SU-DHL-6 (cell line): ENCODE results near the gene ZNF775.

Experiments used
- EZH2phosphoT487 ChIP-seq: fragments of 200-600 bp; sonication (generic), shearing (Covaris generic); conservative IDR thresholded peaks from 2 replicates; pipeline ENCODE4 v1.6.1; 2018; ENCODE audit warnings: mild to moderate bottlenecking, antibody characterized with exemption, low read length, moderate library complexity, mixed read lengths
- TF ChIP-seq, protein P1 (sequence below): fragments of 200-600 bp; sonication (generic); IDR thresholded peaks from one replicate; pipeline ENCODE4 v1.5.1; 2017; ENCODE audit warnings: antibody characterized with exemption, mild to moderate bottlenecking, low read length, moderate library complexity; ENCODE audit not compliant: insufficient read depth, poor library complexity, severe bottlenecking

DNA sequence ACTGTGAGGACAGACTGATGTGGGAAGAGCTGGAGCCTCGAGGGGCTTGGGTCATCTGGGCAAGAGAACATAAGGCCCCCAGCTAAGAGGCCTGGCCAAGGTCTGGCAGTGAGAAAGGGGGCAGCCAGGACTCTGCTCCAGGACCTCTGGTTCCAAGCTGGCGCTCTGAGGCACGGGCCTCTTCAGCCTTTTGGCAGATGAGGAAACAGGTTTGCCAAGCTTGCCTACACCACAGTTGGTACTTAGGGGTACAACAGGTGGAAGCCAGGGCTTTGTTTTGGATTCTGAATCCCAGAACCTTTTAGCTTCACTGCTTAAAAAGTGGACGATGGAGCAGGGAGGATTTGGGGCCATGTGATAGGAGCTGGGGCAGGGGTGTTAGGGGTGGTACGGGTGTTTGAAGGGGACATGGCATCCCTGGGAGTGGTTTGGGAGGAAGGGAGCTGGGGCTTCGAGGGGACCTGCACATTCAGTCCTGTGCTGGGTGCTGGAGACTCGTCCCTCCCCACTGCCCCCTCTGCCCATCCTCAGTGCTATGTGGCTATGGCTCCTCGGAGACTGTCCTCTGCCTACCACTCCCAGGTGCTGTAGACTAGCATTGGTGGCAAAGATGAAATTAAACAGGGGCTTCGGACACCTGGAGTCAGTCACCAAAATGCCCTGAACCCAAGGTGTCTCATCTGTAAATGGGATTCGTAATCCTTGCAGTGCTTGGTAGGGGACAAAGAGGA is 30.3 kb downstream of the ZNF775 start:
- TF ChIP-seq, protein P1, sequence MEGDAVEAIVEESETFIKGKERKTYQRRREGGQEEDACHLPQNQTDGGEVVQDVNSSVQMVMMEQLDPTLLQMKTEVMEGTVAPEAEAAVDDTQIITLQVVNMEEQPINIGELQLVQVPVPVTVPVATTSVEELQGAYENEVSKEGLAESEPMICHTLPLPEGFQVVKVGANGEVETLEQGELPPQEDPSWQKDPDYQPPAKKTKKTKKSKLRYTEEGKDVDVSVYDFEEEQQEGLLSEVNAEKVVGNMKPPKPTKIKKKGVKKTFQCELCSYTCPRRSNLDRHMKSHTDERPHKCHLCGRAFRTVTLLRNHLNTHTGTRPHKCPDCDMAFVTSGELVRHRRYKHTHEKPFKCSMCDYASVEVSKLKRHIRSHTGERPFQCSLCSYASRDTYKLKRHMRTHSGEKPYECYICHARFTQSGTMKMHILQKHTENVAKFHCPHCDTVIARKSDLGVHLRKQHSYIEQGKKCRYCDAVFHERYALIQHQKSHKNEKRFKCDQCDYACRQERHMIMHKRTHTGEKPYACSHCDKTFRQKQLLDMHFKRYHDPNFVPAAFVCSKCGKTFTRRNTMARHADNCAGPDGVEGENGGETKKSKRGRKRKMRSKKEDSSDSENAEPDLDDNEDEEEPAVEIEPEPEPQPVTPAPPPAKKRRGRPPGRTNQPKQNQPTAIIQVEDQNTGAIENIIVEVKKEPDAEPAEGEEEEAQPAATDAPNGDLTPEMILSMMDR = no peak
- no peak for TF ChIP-seq EZH2phosphoT487
